Breast epithelium (tissue), 3 donors: ENCODE results near the gene USP43.

Source experiments
- POLR2A ChIP-seq: fragments of 450-650 bp; IDR thresholded peaks from one replicate; pipeline ENCODE4 v1.6.1; 2016; ENCODE audit warnings: antibody characterized with exemption, mild to moderate bottlenecking, moderate library complexity
- POLR2AphosphoS5 ChIP-seq, 3 donors: sonication (generic); formaldehyde crosslinking; IDR thresholded peaks; one replicate each; pipeline ENCODE4 v1.6.1; 2017; ENCODE audit warnings: antibody characterized with exemption in 3 of 3
- TF ChIP-seq, protein P1 (sequence below), 3 donors: fragments of 450-650 bp; IDR thresholded peaks; one replicate each; pipeline ENCODE4 v1.5.1; 2016 to 2017; ENCODE audit warnings: antibody characterized with exemption in 3 of 3, mild to moderate bottlenecking in 3 of 3, moderate library complexity in 3 of 3

- TF ChIP-seq POLR2A (no peak), POLR2AphosphoS5 (IDR thresholded peaks at IDR 0.05) (no peak)
- TF ChIP-seq, protein P1, sequence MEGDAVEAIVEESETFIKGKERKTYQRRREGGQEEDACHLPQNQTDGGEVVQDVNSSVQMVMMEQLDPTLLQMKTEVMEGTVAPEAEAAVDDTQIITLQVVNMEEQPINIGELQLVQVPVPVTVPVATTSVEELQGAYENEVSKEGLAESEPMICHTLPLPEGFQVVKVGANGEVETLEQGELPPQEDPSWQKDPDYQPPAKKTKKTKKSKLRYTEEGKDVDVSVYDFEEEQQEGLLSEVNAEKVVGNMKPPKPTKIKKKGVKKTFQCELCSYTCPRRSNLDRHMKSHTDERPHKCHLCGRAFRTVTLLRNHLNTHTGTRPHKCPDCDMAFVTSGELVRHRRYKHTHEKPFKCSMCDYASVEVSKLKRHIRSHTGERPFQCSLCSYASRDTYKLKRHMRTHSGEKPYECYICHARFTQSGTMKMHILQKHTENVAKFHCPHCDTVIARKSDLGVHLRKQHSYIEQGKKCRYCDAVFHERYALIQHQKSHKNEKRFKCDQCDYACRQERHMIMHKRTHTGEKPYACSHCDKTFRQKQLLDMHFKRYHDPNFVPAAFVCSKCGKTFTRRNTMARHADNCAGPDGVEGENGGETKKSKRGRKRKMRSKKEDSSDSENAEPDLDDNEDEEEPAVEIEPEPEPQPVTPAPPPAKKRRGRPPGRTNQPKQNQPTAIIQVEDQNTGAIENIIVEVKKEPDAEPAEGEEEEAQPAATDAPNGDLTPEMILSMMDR (IDR thresholded peaks at IDR 0.05), result no peak
Observed at GRCh38 chr17:9677411-9677810, 32.1 kb downstream of the USP43 start.
